H1 (cell line): Measurements from ENCODE around the gene PHGDH. TPM values are rescaled to one million over a fixed set of nuclear protein-coding genes. Genes with fewer than 3 reads are reported as not detected.

Source experiments
- CHD7 ChIP-seq: fragments of 300-600 bp; sonication (generic); IDR thresholded peaks from 2 replicates; pipeline ENCODE4 v1.7.1; 2012; ENCODE audit warnings: low read length, moderate library complexity, mild to moderate bottlenecking, inconsistent platforms; ENCODE audit not compliant: insufficient replicate concordance
- FOSL1 ChIP-seq: IDR thresholded peaks from 2 replicates; pipeline ENCODE4 v1.6.1; 2011; ENCODE audit warnings: mild to moderate bottlenecking, low read depth, low read length, moderate library complexity; ENCODE audit not compliant: insufficient read depth
- MAFK ChIP-seq: IDR thresholded peaks from 2 replicates; pipeline ENCODE4 v1.6.1; 2012; ENCODE audit warnings: low read depth, mild to moderate bottlenecking, improper control_type of control experiment, low read length
- POLR2A ChIP-seq, 2 experiments: IDR thresholded peaks; 1 replicate in 1 of 2; 2 replicates in 1 of 2; pipeline ENCODE4 v1.6.1; 2011; ENCODE audit warnings: low read depth in 2 of 2, low read length in 2 of 2, mild to moderate bottlenecking in 2 of 2; ENCODE audit errors: control extremely low read depth in 1 of 2
- POLR2AphosphoS5 ChIP-seq: IDR thresholded peaks from 2 replicates; pipeline ENCODE4 v1.6.1; 2011; ENCODE audit warnings: low read depth, low read length
- SIN3A ChIP-seq, 2 experiments: IDR thresholded peaks in 1 of 2; conservative IDR thresholded peaks in 1 of 2; 2 replicates each; pipeline ENCODE4 v1.6.1; 2011 to 2012; ENCODE audit warnings: low read length in 2 of 2, improper control_type of control experiment in 1 of 2, low read depth in 1 of 2, mild to moderate bottlenecking in 1 of 2
- SIRT6 ChIP-seq: IDR thresholded peaks from one replicate; pipeline ENCODE4 v1.7.1; 2012; ENCODE audit warnings: low read length, inconsistent platforms
- SP4 ChIP-seq: IDR thresholded peaks from 2 replicates; pipeline ENCODE4 v1.6.1; 2012; ENCODE audit warnings: low read length, inconsistent platforms
- TAF1 ChIP-seq: IDR thresholded peaks from 2 replicates; pipeline ENCODE4 v1.6.1; 2011; ENCODE audit warnings: mild to moderate bottlenecking, low read depth, low read length
- polyA plus RNA-seq, 7 experiments: library from polyadenylated mRNA; depleted of rRNA in 3 of 7; stranded (reverse) in 5 of 7; unstranded in 2 of 7; fragments of >200 nt in 5 of 7; fragments of 200-250 nt in 2 of 7; gene quantifications; 1 replicate in 5 of 7; 2 replicates in 1 of 7; 4 replicates in 1 of 7; pipeline versions ENCODE4 v1.2.1 to v1.2.3, GENCODE V29; 2011 to 2013; ENCODE audit warnings: missing spikeins in 2 of 7, mixed read lengths in 2 of 7
- total RNA-seq: library from RNA; stranded (reverse); fragmentation: NEBNext Ultra II Directional; extraction: Animal tissue kit (Norgen Biotek cat#: 25700); gene quantifications from 2 replicates; pipeline ENCODE4 v1.2.1, GENCODE V29; 2021

Gene PHGDH
- total and polyA plus RNA-seq, 2 of the 8 experiments (the other 6 are each of a cell fraction or from before 2014, with no cell fraction given): 358 to 687 TPM

DNA sequence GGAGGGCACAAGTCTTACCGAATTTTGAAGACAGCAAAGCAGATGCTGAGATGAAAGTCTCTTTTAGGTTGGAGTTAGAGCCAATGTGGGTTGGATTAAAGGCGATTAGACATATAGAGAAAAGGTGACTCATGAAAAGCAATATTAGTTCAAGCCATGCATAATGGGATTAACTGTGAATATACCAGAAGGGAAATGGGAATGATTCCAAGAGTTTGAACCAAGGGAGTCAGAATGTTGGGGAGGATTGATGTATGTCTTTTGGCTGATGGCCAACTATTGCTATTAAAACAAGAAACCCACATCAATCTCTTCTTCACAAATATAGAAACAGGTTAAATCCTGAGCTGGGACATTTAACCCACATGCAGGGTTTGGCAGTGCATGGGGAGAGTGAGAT lies 55.8 kb downstream of the PHGDH start (continued):
- TF ChIP-seq CHD7 (no peak), SIRT6 (no peak), SP4 (no peak), TAF1 (no peak), POLR2AphosphoS5 (no peak), POLR2A (IDR thresholded peaks at IDR 0.05; ENCODE audit: control extremely low read depth in 1 of 2, low read depth in 2 of 2, low read length in 2 of 2) (no peak), SIN3A (conservative IDR thresholded peaks at IDR 0.05 in 1 of 2, IDR thresholded peaks at IDR 0.05 in 1 of 2; ENCODE audit: low read depth in 1 of 2, low read length in 2 of 2) (no peak), MAFK (no peak), FOSL1 (no peak)
- TF ChIP-seq, all 59 proteins: peak for 0
